Lower lobe of right lung (tissue), 2 donors: Measurements from ENCODE around the gene ATXN7L1. TPM values are rescaled to one million over a fixed set of nuclear protein-coding genes. Genes with fewer than 3 reads are reported as not detected.

ENCODE experiments used
- ATAC-seq, 2 donors: fragments of 200-7000 bp; cut with Tn5 transposase; one replicate each; pipeline ENCODE4 v1.9.1; 2020 to 2022; ENCODE audit warnings: mild to moderate bottlenecking in 2 of 2, moderate library complexity in 2 of 2
- DNase-seq: peaks from one replicate; pipeline ENCODE4 v3.0.0-alpha.2; 2020
- H3K27ac ChIP-seq: fragments of 200-600 bp; one replicate; pipeline ENCODE4 v1.8.0; 2022
- H3K27me3 ChIP-seq: fragments of 200-600 bp; one replicate; pipeline ENCODE4 v1.8.0; 2022; ENCODE audit warnings: low read depth
- H3K36me3 ChIP-seq: fragments of 200-600 bp; one replicate; pipeline ENCODE4 v1.8.0; 2022; ENCODE audit warnings: mild to moderate bottlenecking
- H3K4me1 ChIP-seq: fragments of 200-600 bp; one replicate; pipeline ENCODE4 v1.8.0; 2022
- H3K4me3 ChIP-seq: fragments of 200-600 bp; one replicate; pipeline ENCODE4 v1.8.0; 2022; ENCODE audit warnings: mild to moderate bottlenecking
- H3K9me3 ChIP-seq: fragments of 200-600 bp; one replicate; pipeline ENCODE4 v1.8.0; 2022
- CTCF ChIP-seq: fragments of 200-600 bp; IDR thresholded peaks from one replicate; pipeline ENCODE4 v1.8.0; 2022; ENCODE audit warnings: antibody characterized with exemption, mild to moderate bottlenecking
- intact Hi-C: fragments of 100-400 bp; cut with DNase I; formaldehyde crosslinking; loops from one replicate; pipeline ENCODE4 v1.11.0; 2022
- total RNA-seq: library from RNA; stranded (reverse); fragmentation: NEBNext Ultra II Directional; extraction: Animal tissue kit (Norgen Biotek cat#: 25700); gene quantifications from one replicate; pipeline ENCODE4 v1.2.1, GENCODE V29; 2021
- donor health status: DM: no; HTN: yes; CAD: no; lungs with severe emphysema.

ATXN7L1 gene
- total RNA-seq, 1 donor from 2014 or later, result 17.7 TPM

GRCh38 chr7:105613611-105614330, 262.6 kb downstream of the ATXN7L1 start:
- no peaks in the 10 kb centered on the region for H3K27me3 ChIP-seq
- H3K27ac ChIP-seq, result no peak overlapping the region
- DNase-seq (no peak), ATAC-seq (peak in 1 of 2 donors; percentile 8)
- no peaks in the 10 kb centered on the region for H3K4me1 ChIP-seq
- intact Hi-C loops, result no loop called here
- no peaks in the 10 kb centered on the region for H3K9me3 ChIP-seq
- peaks cover 60% of the 10 kb centered on the region for H3K36me3 ChIP-seq
- H3K4me3 ChIP-seq, result no peak overlapping the region
- no peak for TF ChIP-seq CTCF

GRCh38 chr7:105612806-105613205, 263.6 kb downstream of the ATXN7L1 start:
- ATAC-seq (no peak), DNase-seq (no peak)
- Histone ChIP-seq H3K4me3 (no peak overlapping the region), H3K4me1 (no peaks in the 10 kb centered on the region), H3K9me3 (no peaks in the 10 kb centered on the region), H3K27ac (no peak overlapping the region), H3K36me3 (peaks cover 51% of the 10 kb centered on the region), H3K27me3 (no peaks in the 10 kb centered on the region)
- TF ChIP-seq CTCF, result no peak
- intact Hi-C loops, result no loop called here

GRCh38 chr7:105611856-105612775, 264.3 kb downstream of the ATXN7L1 start:
- no peak for DNase-seq
- H3K27me3 ChIP-seq, result no peaks in the 10 kb centered on the region
- H3K4me3 ChIP-seq, result no peak overlapping the region
- H3K9me3 ChIP-seq, result no peaks in the 10 kb centered on the region
- ATAC-seq, result no peak
- no peak overlapping the region for H3K27ac ChIP-seq
- intact Hi-C loops, result no loop called here
- no peaks in the 10 kb centered on the region for H3K4me1 ChIP-seq
- TF ChIP-seq CTCF, result no peak
- H3K36me3 ChIP-seq, result peaks cover 44% of the 10 kb centered on the region

GRCh38 chr7:105610165-105610930, 266.1 kb downstream of the ATXN7L1 start:
- ATAC-seq (no peak), DNase-seq (no peak)
- Histone ChIP-seq H3K4me3 (no peak overlapping the region), H3K27me3 (no peaks in the 10 kb centered on the region), H3K4me1 (no peaks in the 10 kb centered on the region), H3K9me3 (no peaks in the 10 kb centered on the region), H3K27ac (no peak overlapping the region), H3K36me3 (peaks cover 26% of the 10 kb centered on the region)
- intact Hi-C loops, result no loop called here
- TF ChIP-seq CTCF, result no peak
